HG02571 (cell line): ENCODE measurements around the gene CADM4.
"Not testable (repeated sequence)": the region's sequence is repeated elsewhere in the genome, so short reads cannot be mapped to it uniquely, and the experiment has no call there.

Source experiments
- ATAC-seq: cut with Tn5 transposase; IDR thresholded peaks from one replicate; pipeline ENCODE4 v1.9.1; 2021; ENCODE audit warnings: mild to moderate bottlenecking, moderate library complexity; ENCODE audit not compliant: unreplicated experiment

Gene CADM4

GRCh38 chr19:43610493-43610892 lies 29.2 kb downstream of the CADM4 start:
- ATAC-seq, result no peak

- ATAC-seq, result no peak
These were observed 29.8 kb downstream of the CADM4 start for GRCh38 chr19:43609872-43610271.

GRCh38 chr19:43607238-43608205 lies 32.1 kb downstream of the CADM4 start:
- ATAC-seq, result no peak

GRCh38 chr19:43606569-43607229 lies 33.0 kb downstream of the CADM4 start:
- no peak for ATAC-seq

GRCh38 chr19:43605875-43606568 lies 33.6 kb downstream of the CADM4 start:
- no peak for ATAC-seq

- ATAC-seq, result not testable (repeated sequence)
These were observed 39.3 kb downstream of the CADM4 start for GRCh38 chr19:43600326-43600725.

GRCh38 chr19:43599635-43600295 lies 39.9 kb downstream of the CADM4 start:
- no peak for ATAC-seq

- ATAC-seq, result no peak
These were observed 41.0 kb downstream of the CADM4 start for GRCh38 chr19:43598445-43599240.

- ATAC-seq, result no peak
These were observed 41.8 kb downstream of the CADM4 start for GRCh38 chr19:43597876-43598275.

GRCh38 chr19:43596842-43597461 lies 42.7 kb downstream of the CADM4 start:
- no peak for ATAC-seq

- ATAC-seq, result peak; percentile 81
These were observed 43.4 kb downstream of the CADM4 start, which contains the start of the genes IRGQ and ZNF576 for GRCh38 chr19:43595999-43596841. IRGQ (minus strand) TSS chr19:43596134; CDS start chr19:43595338, 796 bp downstream. ZNF576 (plus strand) TSS chr19:43596595; CDS start chr19:43597109, 514 bp downstream.

GRCh38 chr19:43595605-43595998 lies 44.0 kb downstream of the CADM4 start:
- ATAC-seq, result no peak

- no peak for ATAC-seq
These were observed 44.7 kb downstream of the CADM4 start for GRCh38 chr19:43594710-43595604.

- ATAC-seq, result no peak
These were observed 45.5 kb downstream of the CADM4 start for GRCh38 chr19:43594081-43594697.

- no peak for ATAC-seq
These were observed 46.8 kb downstream of the CADM4 start for GRCh38 chr19:43592800-43593350.

GRCh38 chr19:43591904-43592772 lies 47.5 kb downstream of the CADM4 start:
- ATAC-seq, result no peak
